HFFc6 (cell line): Measurements from ENCODE around the gene ACTN1. TPM values are rescaled to one million over a fixed set of nuclear protein-coding genes. Genes with fewer than 3 reads are reported as not detected.
A peak's percentile ranks its signal among the peaks of the same experiment; 100 is the strongest.

Experiments
- DNase-seq: peaks from one replicate; pipeline ENCODE4 v3.0.0-alpha.2; 2018
- H3K27ac Mint-ChIP-seq: 2 replicates; pipeline ENCODE4 v1.8.0; 2020; ENCODE audit warnings: mild to moderate bottlenecking, mixed read lengths
- H3K27me3 Mint-ChIP-seq: 2 replicates; pipeline ENCODE4 v1.8.0; 2021; ENCODE audit warnings: mild to moderate bottlenecking, moderate library complexity, mixed read lengths; ENCODE audit not compliant: insufficient read depth
- H3K36me3 Mint-ChIP-seq: 2 replicates; pipeline ENCODE4 v1.8.0; 2021; ENCODE audit warnings: low read depth, mixed read lengths
- H3K4me1 Mint-ChIP-seq: 2 replicates; pipeline ENCODE4 v1.8.0; 2020; ENCODE audit warnings: low read depth, mixed read lengths
- H3K4me3 Mint-ChIP-seq: 2 replicates; pipeline ENCODE4 v1.8.0; 2020; ENCODE audit warnings: mild to moderate bottlenecking, moderate library complexity, mixed read lengths
- H3K9me3 Mint-ChIP-seq: 2 replicates; pipeline ENCODE4 v1.8.0; 2020; ENCODE audit warnings: mild to moderate bottlenecking, mixed read lengths
- CTCF ChIP-seq: fragments of 200-600 bp; sonication (generic); IDR thresholded peaks from 2 replicates; pipeline ENCODE4 v1.5.0; 2021; ENCODE audit warnings: antibody characterized with exemption, mild to moderate bottlenecking
- total RNA-seq, 6 experiments: library from RNA; stranded (reverse); fragmentation: NEBNext Ultra II Directional; extraction: Animal tissue kit (Norgen Biotek cat#: 25700); gene quantifications; 2 replicates in 1 of 6; 3 replicates in 5 of 6; pipeline ENCODE4 v1.2.3, GENCODE V29; 2021

ACTN1 gene
- total RNA-seq, 6 experiments from 2014 or later = 749 to 847 (median 825) TPM

- no peak overlapping the region; the same call in 1 of the 2 replicates for H3K4me3 Mint-ChIP-seq
- TF ChIP-seq CTCF = no peak
- DNase-seq = no peak
- peak overlapping the region; percentile 82 for H3K27ac Mint-ChIP-seq
- peaks cover 25% of the 10 kb centered on the region for H3K27me3 Mint-ChIP-seq
- H3K4me1 Mint-ChIP-seq = peaks cover 100% of the 10 kb centered on the region
- H3K36me3 Mint-ChIP-seq = peaks cover 55% of the 10 kb centered on the region
- no peaks in the 10 kb centered on the region for H3K9me3 Mint-ChIP-seq
Observed at GRCh38 chr14:68968721-68969120, 10.4 kb downstream of the ACTN1 start.

DNA sequence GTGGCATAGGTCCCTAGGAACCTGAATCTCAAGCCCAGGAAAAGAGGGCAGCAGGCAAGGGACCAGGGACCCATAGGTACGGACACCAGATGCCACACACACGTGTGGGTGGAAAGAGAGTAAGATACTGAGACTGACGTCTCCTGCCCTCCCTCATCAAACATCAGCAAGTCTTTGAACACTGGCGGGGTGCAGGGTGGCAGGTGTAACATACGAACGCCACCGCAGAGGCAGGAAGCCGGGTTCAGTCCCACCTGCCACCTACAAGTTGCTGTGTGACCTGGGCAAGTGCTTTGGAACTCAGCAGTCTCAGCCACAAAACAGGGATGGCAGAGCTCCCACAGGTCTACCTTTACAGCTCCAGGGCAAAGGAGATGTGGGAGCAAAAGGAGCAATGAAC is 11.1 kb downstream of the ACTN1 start:
- Mint-ChIP-seq H3K27ac (peak overlapping the region; percentile 82), H3K27me3 (peaks cover 25% of the 10 kb centered on the region), H3K36me3 (peaks cover 54% of the 10 kb centered on the region), H3K9me3 (no peaks in the 10 kb centered on the region), H3K4me1 (peaks cover 100% of the 10 kb centered on the region), H3K4me3 (peak overlapping the region; percentile 26)
- TF ChIP-seq CTCF = no peak
- no peak for DNase-seq

DNA sequence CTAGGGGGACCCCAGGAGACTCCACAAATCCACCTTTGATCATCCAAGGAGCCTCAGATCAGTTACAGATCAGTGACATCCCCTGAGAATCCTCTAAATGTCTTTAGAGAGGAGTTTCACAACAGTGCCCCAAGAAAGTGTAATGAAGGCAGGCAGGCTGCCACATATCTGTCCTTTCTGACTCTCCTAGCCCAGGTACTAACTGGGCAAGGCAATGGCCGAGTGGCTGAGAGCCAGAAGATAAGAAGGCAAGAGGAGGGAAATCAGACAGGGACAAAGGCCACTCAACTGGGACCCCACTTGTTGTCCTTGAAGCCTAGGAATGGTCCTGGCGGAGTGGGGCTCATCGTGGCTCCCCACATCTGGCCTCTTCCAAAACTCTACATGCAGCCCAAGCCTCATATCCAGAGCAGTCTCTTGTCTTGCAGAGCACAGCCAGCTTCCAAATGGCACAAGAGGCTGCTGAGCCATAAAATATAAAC is 11.6 kb downstream of the ACTN1 start:
- no peak for TF ChIP-seq CTCF
- H3K4me3 Mint-ChIP-seq = peak overlapping the region; percentile 26; the same call in 1 of the 2 replicates
- H3K4me1 Mint-ChIP-seq = peaks cover 100% of the 10 kb centered on the region
- H3K9me3 Mint-ChIP-seq = no peaks in the 10 kb centered on the region
- H3K36me3 Mint-ChIP-seq = peaks cover 54% of the 10 kb centered on the region
- peak overlapping the region; percentile 82 for H3K27ac Mint-ChIP-seq
- peaks cover 27% of the 10 kb centered on the region for H3K27me3 Mint-ChIP-seq
- DNase-seq = no peak

- Mint-ChIP-seq H3K36me3 (peaks cover 50% of the 10 kb centered on the region), H3K27me3 (peaks cover 29% of the 10 kb centered on the region), H3K9me3 (no peaks in the 10 kb centered on the region), H3K4me1 (peaks cover 100% of the 10 kb centered on the region), H3K4me3 (no peak overlapping the region), H3K27ac (peak overlapping the region; percentile 82)
- no peak for DNase-seq
- no peak for TF ChIP-seq CTCF
Observed at GRCh38 chr14:68966872-68967301, 12.2 kb downstream of the ACTN1 start.

GRCh38 chr14:68965261-68965761 is 13.8 kb downstream of the ACTN1 start:
- Mint-ChIP-seq H3K4me3 (0 out of 2 replicates have a peak overlapping the region, but pooled peaks have one; percentile 0), H3K9me3 (no peaks in the 10 kb centered on the region), H3K27me3 (peaks cover 24% of the 10 kb centered on the region), H3K27ac (peak overlapping the region; percentile 70), H3K36me3 (peaks cover 37% of the 10 kb centered on the region), H3K4me1 (peaks cover 100% of the 10 kb centered on the region)
- no peak for DNase-seq
- TF ChIP-seq CTCF = no peak
